GM20431 (cell line): ENCODE data around the gene PAFAH1B2.

Experiments
- in situ Hi-C: fragments of 300-500 bp; cut with MseI, MboI; formaldehyde crosslinking; loops from one replicate; pipeline ENCODE4 v1.15.0; 2020; ENCODE audit warnings: low sequenced_read_pairs; ENCODE audit not compliant: unreplicated experiment

PAFAH1B2 gene

DNA sequence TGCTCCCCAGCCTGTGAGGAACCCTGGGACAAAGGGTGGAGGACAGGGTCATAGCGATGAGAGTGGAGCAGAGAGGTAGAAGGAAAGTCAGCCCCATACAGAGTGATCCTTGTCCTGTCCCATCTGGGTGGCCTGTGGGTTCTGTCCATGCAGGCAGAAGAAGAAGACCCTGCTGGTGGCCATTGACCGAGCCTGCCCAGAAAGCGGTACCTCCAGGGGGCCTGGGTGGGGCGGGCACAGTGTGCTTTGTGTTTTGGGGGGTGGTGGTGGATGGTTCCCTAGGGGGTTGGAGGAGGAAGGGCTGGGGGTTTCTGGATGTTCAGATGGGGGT, 42.3 kb downstream of the PAFAH1B2 start:
- in situ Hi-C loops = no loop called here

DNA sequence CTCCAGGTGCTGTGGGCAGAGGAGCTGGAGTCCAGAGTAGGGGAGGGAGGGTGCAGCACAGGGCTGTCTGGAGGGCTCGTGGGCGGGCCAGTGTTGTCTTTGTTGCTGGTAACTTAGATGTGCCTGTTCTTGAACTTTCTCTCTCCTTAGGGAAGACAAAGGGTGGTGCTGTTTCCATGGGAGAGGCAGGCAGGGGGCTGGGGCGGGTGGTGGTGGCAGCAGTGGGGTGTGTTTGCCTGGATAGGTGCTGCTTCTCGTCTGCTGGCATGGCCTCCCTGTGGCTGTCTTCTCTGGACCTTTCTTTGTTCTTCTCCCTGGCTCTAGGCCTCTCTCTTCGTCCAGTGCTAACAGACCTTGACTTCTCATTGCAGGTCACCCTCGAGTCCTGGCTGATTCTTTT, 42.9 kb downstream of the PAFAH1B2 start:
- in situ Hi-C loops = no loop called here

DNA sequence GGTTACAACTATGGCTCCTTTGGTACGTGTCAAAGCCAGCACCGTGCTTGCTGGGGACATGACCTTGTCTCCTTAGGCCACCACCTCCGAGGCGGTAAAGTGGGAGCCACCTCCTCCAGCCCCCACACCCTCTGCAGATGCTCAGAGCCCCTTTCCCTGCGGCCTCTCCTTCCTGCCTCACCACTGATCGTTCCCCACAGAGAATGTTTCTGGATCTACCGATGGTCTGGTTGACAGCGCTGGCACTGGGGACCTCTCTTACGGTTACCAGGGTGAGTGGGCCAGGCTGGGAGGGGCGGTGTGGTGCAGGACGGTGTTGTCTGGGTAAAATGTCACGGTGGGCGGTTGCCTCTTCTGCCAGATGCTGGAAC, 43.3 kb downstream of the PAFAH1B2 start:
- in situ Hi-C loops = no loop called here

DNA sequence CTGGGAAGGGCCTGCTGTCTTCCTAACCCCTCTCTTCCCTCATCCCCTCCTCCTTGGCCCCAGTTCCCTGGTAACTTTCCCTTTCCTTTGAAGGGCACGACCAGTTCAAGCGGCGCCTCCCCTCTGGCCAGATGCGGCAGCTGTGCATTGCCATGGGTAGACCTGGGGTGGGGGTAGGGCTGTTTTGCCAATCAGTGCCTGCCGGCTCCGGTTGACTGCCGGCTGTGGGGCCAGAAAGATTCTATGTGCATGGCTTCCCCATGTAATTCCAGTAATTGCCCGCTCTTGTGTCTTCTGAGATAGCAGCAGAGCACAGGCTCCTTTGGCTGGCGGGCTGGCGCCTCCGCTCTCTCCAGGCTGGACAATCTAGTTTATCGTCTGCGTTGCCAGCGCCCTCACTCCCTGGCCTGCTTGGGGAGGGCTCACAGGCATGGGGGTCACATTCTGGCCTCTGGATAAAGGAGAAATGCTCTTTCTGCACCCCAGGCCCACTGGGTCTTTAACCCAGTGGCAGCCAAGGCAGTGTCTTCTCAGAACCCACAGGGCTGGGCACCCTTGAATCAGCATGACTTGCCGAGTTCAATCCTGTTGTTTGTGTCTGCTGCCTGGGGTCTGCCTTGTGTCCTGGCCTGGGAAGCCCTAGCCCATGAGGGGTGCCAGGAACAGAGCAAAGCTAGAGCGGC, 43.9 kb downstream of the PAFAH1B2 start:
- in situ Hi-C loops = no loop called here

DNA sequence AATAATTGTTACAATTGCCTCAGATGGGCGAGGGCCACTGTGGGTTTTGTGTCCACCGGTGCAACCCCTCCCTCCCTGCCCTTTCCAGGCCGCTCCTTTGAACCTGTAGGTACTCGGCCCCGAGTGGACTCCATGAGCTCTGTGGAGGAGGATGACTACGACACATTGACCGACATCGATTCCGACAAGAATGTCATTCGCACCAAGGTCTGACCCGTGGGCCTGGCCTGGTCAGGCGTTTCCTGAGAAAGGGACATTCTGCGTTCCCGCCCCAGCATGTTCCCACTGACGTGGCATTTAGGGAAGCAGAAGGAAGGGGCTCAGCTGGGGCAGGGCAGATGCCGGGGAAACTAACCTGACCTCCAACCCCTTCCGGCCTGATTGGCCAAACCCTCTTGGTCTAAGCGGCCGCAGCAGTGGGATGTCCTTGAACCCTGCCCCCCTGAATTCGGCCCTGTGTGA, 44.6 kb downstream of the PAFAH1B2 start:
- in situ Hi-C loops = no loop called here

DNA sequence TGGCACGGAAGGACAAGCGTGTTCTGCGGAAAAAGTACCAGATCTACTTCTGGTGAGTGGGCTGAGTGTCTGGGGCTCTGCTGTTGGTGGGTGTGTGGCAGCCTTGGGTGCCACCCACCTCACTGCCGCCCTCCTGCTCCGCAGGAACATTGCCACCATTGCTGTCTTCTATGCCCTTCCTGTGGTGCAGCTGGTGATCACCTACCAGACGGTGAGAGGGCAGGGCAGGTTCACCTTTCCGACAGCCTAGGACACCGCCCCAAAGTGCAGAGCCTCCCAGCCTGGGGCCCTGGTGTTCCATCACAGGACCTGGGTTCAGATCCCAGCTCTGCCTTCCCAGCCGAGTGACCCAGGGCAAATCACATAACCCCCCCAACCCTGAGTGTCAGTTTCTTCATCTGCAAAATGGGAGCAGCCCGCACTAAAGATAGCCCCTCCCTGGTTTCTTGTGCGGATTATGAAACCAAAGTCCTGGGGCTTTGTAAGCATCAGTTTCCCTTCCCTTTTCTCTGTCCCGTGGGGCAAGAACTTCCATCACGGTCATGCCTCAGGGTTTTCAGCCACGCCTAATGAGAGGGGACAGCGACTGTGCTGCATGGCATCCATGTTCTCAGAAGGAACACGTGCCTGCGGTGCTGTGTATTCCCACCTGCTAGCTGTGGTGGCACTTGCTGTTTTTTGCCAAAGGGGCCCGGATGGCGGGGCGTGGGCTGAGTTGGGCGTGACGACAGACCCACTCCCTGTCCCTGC, 45.3 kb downstream of the PAFAH1B2 start:
- in situ Hi-C loops = no loop called here

DNA sequence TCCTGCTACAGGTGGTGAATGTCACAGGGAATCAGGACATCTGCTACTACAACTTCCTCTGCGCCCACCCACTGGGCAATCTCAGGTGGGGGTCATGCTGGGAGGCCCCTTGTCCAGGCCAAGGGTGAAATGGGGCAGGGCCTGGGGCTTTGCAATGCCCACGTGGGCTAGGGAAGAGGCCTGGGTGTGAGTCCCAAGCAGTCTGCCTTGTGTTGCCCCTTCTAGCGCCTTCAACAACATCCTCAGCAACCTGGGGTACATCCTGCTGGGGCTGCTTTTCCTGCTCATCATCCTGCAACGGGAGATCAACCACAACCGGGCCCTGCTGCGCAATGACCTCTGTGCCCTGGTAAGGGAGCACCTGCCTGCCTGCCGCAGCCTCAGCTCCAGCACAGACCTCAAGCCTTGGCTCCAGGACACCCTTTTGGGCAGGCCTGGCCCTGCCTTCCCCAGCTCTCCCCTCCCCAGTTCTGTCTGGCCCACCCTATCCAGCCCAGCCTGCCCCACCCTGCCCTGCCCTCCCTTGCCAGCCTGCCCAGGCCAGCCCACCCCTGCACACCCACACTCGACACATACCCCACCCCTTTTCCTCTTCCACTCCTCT, 46.0 kb downstream of the PAFAH1B2 start:
- in situ Hi-C loops = no loop called here

DNA sequence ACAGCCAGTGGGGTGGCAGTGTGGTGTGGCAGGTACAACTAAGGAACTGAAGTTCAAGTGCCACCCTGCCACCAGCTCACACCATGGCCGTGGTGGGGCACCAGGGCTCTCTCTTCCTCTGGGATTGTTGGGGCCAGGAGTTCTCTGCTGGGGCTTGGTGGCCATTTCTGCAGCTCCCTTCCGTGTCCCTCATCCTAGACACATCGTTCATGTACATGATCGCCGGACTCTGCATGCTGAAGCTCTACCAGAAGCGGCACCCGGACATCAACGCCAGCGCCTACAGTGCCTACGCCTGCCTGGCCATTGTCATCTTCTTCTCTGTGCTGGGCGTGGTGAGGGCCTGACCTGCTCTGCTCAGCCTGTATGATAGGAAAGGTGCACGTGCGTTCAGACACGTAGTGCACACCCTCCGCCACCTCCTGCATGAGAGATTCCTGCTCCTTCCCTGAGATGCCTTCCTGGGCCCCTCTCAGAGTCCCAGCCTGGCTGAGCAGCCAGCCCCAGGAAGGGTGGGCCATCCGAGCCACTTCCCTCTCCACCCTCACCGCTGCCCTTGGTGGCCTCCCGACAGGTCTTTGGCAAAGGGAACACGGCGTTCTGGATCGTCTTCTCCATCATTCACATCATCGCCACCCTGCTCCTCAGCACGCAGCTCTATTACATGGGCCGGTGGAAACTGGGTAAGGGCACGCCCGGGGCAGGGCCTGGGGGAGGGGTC, 47.8 kb downstream of the PAFAH1B2 start:
- in situ Hi-C loops = no loop called here

DNA sequence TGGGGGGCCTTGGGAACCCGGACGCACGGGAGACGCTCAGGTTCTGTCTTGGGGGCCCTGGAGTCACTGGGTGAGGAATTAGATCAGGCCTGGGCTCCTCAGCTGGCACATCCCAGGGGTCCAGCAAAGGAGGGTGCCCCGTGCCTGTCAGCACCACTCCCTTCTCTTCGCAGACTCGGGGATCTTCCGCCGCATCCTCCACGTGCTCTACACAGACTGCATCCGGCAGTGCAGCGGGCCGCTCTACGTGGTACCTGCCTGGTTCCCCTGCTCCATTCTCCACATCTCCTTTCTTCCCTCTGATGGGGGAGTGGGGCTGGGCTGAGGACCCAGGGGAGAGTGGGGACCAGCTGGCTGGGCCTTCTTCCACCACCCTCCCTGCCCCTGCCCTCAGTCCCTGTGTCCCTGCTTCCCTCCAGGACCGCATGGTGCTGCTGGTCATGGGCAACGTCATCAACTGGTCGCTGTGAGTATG, 48.4 kb downstream of the PAFAH1B2 start:
- in situ Hi-C loops = no loop called here

DNA sequence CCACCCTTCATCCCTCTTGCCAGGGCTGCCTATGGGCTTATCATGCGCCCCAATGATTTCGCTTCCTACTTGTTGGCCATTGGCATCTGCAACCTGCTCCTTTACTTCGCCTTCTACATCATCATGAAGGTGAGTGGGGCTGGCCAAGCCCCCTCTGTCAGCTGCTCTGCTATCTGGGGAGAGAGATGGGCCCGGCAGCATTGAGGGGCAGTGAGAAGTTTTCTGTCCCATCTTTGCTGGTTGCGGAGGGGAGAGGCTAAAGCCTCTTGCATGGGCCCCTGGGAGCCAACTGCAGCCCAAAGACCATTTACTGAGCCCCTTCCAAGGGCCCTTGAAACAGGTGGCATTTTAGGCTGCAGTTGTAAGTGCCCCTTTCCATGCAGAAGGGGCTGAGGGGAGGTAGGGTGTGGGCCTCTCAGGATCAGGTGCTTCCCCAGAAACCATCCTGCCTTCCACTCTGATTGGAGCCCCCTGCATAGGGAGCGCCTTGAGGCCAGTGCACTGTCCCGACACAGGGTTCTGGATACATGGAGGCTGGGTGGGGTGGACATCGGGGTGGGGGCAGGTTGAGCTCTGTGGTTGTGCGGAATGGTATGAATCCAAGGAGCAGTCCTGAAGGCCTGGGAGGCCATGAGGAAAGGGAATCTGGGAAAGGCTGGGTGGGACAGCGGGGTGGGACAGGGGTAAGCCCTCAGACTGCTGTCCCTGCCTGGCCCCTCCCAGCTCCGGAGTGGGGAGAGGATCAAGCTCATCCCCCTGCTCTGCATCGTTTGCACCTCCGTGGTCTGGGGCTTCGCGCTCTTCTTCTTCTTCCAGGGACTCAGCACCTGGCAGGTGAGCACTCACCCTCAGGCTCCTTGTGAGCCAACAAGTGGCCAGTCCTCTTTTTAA, 49.3 kb downstream of the PAFAH1B2 start:
- in situ Hi-C loops = no loop called here

DNA sequence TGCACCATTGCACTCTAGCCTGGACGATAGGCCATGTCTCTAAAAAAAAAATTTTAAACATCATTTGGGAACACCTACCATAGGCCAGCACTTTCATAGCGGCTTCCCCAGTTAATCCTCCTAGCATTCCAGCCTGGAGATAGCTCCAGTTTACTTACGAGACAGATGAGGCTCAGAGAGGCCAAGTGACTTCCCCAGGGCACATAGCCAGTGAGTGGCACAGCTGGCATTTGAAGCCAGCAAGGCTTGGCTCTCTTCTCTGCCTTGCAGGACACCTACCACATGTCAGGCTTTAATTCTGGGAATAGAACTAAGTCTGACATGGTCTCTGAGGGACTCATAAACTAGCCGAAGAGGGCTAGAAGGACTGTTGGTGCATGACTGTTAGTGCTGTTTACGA, 50.2 kb downstream of the PAFAH1B2 start:
- in situ Hi-C loops = no loop called here

DNA sequence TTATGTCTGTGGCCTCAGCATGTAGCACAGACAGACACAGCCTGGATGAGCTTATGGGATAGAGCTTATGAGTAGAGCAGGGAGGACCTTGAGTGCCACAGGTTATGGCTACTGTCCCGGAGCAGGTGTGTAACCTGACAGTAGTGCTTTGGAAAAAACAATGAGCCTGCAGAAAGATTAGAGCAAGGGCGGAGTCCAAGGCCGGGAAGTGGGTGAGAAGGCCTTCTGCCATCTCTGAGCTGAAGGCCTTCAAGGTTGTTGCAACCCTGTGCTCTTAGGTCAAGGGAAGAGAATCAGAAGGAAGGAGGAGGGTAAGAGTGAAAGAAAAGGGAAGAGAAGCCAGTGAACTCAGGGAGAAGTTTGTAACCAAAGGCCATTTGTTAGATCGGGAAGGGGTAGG, 51.2 kb downstream of the PAFAH1B2 start:
- in situ Hi-C loops = no loop called here

DNA sequence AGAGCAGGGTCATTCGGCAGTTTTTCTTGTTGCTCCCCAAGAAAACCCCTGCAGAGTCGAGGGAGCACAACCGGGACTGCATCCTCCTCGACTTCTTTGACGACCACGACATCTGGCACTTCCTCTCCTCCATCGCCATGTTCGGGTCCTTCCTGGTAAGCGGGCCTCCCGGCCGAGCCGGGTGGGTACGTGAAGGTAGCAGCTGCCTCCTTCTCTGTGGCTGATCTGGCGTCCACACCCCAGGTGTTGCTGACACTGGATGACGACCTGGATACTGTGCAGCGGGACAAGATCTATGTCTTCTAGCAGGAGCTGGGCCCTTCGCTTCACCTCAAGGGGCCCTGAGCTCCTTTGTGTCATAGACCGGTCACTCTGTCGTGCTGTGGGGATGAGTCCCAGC, 51.7 kb downstream of the PAFAH1B2 start:
- in situ Hi-C loops = no loop called here

DNA sequence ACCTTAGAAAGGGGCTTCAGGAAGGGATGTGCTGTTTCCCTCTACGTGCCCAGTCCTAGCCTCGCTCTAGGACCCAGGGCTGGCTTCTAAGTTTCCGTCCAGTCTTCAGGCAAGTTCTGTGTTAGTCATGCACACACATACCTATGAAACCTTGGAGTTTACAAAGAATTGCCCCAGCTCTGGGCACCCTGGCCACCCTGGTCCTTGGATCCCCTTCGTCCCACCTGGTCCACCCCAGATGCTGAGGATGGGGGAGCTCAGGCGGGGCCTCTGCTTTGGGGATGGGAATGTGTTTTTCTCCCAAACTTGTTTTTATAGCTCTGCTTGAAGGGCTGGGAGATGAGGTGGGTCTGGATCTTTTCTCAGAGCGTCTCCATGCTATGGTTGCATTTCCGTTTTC, 52.9 kb downstream of the PAFAH1B2 start:
- in situ Hi-C loops = no loop called here

DNA sequence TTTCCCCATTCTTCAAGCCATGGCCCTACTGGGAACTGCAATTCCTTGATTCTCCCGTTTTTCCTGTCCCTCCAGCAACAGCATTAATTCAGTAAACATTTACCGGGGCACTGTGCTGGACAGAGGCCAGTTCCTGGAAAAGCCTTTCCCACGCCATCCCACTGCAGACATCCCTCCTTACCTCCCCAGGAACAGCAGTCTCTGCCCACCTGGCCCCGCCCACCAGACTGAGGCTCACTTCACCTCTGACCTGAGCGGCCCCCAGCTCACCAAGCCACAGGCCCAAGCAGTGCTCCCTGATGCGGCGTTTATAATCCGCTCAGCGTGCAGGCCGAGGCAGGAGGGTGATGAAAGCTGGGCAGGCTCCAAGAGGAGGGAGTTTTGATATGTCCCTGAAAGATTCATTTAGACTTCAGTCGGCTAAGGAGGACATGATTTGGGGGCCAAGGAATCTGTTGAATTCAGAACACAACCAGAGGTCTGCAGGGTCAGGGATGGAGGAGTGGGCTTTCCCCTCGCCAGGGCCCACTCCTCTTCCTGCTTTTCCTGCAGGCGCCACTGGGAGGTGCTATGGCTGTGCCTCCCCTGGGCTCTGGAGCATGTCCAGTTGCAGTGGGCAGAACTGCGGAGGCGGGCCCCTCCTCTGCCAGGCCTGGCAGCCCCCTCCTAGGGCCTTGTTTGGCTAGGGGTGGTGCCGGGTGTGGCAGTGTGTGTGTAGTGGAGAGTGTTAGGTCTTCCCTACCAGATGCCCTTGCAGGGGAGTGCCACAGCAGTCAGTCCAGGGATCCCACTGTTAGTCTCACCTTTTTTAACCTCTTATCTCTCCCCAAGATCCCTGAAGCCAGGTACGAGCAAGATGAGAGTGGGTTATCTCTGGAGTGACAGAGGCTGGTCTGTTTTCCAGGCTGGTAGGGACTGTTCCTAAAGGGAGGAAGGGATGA, 53.7 kb downstream of the PAFAH1B2 start:
- in situ Hi-C loops = no loop called here

DNA sequence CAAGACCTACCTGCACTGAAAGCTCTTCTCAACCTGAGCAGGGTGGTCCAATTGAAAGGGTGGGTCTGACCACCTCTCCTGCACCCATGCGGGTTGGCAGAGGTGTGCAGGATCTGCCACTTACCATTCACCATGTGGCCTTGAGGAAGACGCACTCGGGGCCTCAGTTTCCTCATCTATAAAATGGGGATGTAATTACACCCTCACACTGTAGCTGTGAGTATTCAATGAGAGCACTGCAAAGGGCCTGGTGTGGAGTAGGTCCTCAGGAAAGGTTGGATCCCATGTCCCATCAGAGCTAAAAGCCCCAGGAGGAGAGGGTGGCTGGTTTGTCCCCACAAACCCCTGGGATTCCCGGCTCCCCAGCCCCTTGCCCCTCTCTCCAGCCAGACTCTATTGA, 54.5 kb downstream of the PAFAH1B2 start:
- in situ Hi-C loops = no loop called here

DNA sequence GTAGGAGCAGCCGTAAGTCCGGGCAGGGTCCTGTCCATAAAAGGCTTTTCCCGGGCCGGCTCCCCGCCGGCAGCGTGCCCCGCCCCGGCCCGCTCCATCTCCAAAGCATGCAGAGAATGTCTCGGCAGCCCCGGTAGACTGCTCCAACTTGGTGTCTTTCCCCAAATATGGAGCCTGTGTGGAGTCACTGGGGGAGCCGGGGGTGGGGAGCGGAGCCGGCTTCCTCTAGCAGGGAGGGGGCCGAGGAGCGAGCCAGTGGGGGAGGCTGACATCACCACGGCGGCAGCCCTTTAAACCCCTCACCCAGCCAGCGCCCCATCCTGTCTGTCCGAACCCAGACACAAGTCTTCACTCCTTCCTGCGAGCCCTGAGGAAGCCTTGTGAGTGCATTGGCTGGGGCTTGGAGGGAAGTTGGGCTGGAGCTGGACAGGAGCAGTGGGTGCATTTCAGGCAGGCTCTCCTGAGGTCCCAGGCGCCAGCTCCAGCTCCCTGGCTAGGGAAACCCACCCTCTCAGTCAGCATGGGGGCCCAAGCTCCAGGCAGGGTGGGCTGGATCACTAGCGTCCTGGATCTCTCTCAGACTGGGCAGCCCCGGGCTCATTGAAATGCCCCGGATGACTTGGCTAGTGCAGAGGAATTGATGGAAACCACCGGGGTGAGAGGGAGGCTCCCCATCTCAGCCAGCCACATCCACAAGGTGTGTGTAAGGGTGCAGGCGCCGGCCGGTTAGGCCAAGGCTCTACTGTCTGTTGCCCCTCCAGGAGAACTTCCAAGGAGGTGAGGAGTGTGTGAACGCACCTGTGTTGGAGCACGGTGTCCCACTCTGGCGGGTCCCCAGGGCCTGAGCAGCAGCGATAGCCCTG, 55.2 kb downstream of the PAFAH1B2 start, which contains the start of gene TAGLN:
TSS of gene TAGLN (plus strand) at position 318 of the 863 bp plus-strand sequence. CDS start 3,644 bp downstream, outside the sequence.
- in situ Hi-C loops = no loop called here
